K562 (cell line): Measurements from ENCODE around the gene TRIM47. TPM values are rescaled to one million over a fixed set of nuclear protein-coding genes. Genes with fewer than 3 reads are reported as not detected.

Source experiments
- E2F8 ChIP-seq: fragments of 450-650 bp; IDR thresholded peaks from 2 replicates; pipeline ENCODE4 v1.7.1; 2018; ENCODE audit warnings: mild to moderate bottlenecking, low read depth; ENCODE audit not compliant: partially characterized antibody
- EGR1 ChIP-seq: fragments of 450-650 bp; conservative IDR thresholded peaks from 2 replicates; pipeline ENCODE4 v1.6.1; 2017; ENCODE audit warnings: mild to moderate bottlenecking
- MTA3 ChIP-seq: fragments of 450-650 bp; formaldehyde crosslinking; IDR thresholded peaks from 2 replicates; pipeline ENCODE4 v1.6.1; 2017; ENCODE audit warnings: mild to moderate bottlenecking, borderline replicate concordance
- RBBP5 ChIP-seq: fragments of 200-600 bp; sonication (generic); IDR thresholded peaks from 2 replicates; pipeline ENCODE4 v1.6.1; 2012; ENCODE audit warnings: borderline replicate concordance, mild to moderate bottlenecking, low read length, control low read depth, inconsistent platforms; ENCODE audit not compliant: insufficient read depth, poor library complexity, severe bottlenecking
- SMAD3 ChIP-seq: fragments of 450-650 bp; formaldehyde crosslinking; conservative IDR thresholded peaks from 2 replicates; pipeline ENCODE4 v1.4.0; 2020; ENCODE audit warnings: mild to moderate bottlenecking
- SUPT5H ChIP-seq: fragments of 450-650 bp; IDR thresholded peaks from 2 replicates; pipeline ENCODE4 v1.6.1; 2016
- U2AF2 ChIP-seq: fragments of 200-400 bp; formaldehyde crosslinking; optimal IDR thresholded peaks from 2 replicates; pipeline ENCODE3; 2017; ENCODE audit warnings: low read depth, mild to moderate bottlenecking, low read length
- ZEB2 ChIP-seq: fragments of 450-650 bp; IDR thresholded peaks from 2 replicates; pipeline ENCODE4 v1.6.1; 2016
- polyA plus RNA-seq, 8 experiments: library from polyadenylated mRNA; depleted of rRNA in 4 of 8; stranded (reverse) in 5 of 8; unstranded in 3 of 8; fragments of >200 nt; fragmentation: Nextera tagmentation in 2 of 8; fragmentation: Illumina TruSeq in 1 of 8; extraction: Ambion mirVana in 2 of 8; extraction: Trizol in 1 of 8; gene quantifications; 2 replicates each; pipeline versions ENCODE4 v1.2.1 to v1.2.3, GENCODE V29; 2011 to 2014; ENCODE audit warnings: inconsistent platforms in 1 of 8, missing spikeins in 1 of 8
- total RNA-seq, 7 experiments: library from RNA; depleted of rRNA in 6 of 7; stranded (reverse); fragments of >200 nt in 6 of 7; fragmentation: Illumina TruSeq in 2 of 7; extraction: Trizol in 2 of 7; gene quantifications; 2 replicates each; pipeline versions ENCODE4 v1.2.1 to v1.2.3, GENCODE V29; 2011 to 2021; ENCODE audit warnings: low replicate concordance in 1 of 7
- TF ChIP-seq, protein P1 (sequence below): fragments of 200-800 bp; sonication (Bioruptor generic); IDR thresholded peaks from 2 replicates; pipeline ENCODE4 v1.6.1; 2017; ENCODE audit warnings: missing genetic modification characterization, missing compliant biosample characterization
- TF ChIP-seq, protein P2 (sequence below): fragments of 250-450 bp; sonication (Bioruptor Pico); IDR thresholded peaks from 2 replicates; pipeline ENCODE4 v1.8.0; 2021; ENCODE audit warnings: mild to moderate bottlenecking, moderate library complexity
- TF ChIP-seq, protein P3 (sequence below): fragments of 250-450 bp; sonication (Bioruptor Pico); IDR thresholded peaks from 2 replicates; pipeline ENCODE4 v1.9.0; 2021; ENCODE audit warnings: mild to moderate bottlenecking, inconsistent platforms
- TF ChIP-seq, protein P4 (sequence below): fragments of 450-650 bp; IDR thresholded peaks from 2 replicates; pipeline ENCODE4 v1.6.1; 2018; ENCODE audit not compliant: partially characterized antibody

Gene TRIM47
- total and polyA plus RNA-seq, 9 of the 15 experiments (the other 6 are each of a cell fraction or from before 2014, with no cell fraction given): 0.56 to 6.1 (median 3.2) TPM

- TF ChIP-seq E2F8 (peak; percentile 21), RBBP5 (peak; percentile 82), SMAD3 (CRISPR knock-in tag) (no peak), ZEB2 (peak; percentile 83), EGR1 (peak; percentile 49; the same call in 1 of the 2 replicates), U2AF2 (no peak), SUPT5H (peak; percentile 23; the same call in 1 of the 2 replicates), MTA3 (peak; percentile 84)
- TF ChIP-seq, protein P1, sequence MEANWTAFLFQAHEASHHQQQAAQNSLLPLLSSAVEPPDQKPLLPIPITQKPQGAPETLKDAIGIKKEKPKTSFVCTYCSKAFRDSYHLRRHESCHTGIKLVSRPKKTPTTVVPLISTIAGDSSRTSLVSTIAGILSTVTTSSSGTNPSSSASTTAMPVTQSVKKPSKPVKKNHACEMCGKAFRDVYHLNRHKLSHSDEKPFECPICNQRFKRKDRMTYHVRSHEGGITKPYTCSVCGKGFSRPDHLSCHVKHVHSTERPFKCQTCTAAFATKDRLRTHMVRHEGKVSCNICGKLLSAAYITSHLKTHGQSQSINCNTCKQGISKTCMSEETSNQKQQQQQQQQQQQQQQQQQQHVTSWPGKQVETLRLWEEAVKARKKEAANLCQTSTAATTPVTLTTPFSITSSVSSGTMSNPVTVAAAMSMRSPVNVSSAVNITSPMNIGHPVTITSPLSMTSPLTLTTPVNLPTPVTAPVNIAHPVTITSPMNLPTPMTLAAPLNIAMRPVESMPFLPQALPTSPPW (CRISPR knock-in tag): peak; percentile 62; the same call in 1 of the 2 replicates
- TF ChIP-seq, protein P2, sequence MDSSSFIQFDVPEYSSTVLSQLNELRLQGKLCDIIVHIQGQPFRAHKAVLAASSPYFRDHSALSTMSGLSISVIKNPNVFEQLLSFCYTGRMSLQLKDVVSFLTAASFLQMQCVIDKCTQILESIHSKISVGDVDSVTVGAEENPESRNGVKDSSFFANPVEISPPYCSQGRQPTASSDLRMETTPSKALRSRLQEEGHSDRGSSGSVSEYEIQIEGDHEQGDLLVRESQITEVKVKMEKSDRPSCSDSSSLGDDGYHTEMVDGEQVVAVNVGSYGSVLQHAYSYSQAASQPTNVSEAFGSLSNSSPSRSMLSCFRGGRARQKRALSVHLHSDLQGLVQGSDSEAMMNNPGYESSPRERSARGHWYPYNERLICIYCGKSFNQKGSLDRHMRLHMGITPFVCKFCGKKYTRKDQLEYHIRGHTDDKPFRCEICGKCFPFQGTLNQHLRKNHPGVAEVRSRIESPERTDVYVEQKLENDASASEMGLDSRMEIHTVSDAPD: no peak
- TF ChIP-seq, protein P3, sequence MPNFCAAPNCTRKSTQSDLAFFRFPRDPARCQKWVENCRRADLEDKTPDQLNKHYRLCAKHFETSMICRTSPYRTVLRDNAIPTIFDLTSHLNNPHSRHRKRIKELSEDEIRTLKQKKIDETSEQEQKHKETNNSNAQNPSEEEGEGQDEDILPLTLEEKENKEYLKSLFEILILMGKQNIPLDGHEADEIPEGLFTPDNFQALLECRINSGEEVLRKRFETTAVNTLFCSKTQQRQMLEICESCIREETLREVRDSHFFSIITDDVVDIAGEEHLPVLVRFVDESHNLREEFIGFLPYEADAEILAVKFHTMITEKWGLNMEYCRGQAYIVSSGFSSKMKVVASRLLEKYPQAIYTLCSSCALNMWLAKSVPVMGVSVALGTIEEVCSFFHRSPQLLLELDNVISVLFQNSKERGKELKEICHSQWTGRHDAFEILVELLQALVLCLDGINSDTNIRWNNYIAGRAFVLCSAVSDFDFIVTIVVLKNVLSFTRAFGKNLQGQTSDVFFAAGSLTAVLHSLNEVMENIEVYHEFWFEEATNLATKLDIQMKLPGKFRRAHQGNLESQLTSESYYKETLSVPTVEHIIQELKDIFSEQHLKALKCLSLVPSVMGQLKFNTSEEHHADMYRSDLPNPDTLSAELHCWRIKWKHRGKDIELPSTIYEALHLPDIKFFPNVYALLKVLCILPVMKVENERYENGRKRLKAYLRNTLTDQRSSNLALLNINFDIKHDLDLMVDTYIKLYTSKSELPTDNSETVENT: peak; percentile 60; the same call in 1 of the 2 replicates
- TF ChIP-seq, protein P4, sequence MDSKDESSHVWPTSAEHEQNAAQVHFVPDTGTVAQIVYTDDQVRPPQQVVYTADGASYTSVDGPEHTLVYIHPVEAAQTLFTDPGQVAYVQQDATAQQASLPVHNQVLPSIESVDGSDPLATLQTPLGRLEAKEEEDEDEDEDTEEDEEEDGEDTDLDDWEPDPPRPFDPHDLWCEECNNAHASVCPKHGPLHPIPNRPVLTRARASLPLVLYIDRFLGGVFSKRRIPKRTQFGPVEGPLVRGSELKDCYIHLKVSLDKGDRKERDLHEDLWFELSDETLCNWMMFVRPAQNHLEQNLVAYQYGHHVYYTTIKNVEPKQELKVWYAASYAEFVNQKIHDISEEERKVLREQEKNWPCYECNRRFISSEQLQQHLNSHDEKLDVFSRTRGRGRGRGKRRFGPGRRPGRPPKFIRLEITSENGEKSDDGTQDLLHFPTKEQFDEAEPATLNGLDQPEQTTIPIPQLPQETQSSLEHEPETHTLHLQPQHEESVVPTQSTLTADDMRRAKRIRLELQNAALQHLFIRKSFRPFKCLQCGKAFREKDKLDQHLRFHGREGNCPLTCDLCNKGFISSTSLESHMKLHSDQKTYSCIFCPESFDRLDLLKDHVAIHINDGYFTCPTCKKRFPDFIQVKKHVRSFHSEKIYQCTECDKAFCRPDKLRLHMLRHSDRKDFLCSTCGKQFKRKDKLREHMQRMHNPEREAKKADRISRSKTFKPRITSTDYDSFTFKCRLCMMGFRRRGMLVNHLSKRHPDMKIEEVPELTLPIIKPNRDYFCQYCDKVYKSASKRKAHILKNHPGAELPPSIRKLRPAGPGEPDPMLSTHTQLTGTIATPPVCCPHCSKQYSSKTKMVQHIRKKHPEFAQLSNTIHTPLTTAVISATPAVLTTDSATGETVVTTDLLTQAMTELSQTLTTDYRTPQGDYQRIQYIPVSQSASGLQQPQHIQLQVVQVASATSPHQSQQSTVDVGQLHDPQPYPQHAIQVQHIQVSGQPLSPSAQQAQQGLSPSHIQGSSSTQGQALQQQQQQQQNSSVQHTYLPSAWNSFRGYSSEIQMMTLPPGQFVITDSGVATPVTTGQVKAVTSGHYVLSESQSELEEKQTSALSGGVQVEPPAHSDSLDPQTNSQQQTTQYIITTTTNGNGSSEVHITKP: peak; percentile 17
Measured at GRCh38 chr17:75904749-75905521, 26.6 kb upstream of the TRIM47 start, which contains the start of gene MRPL38 (continued).
